Measurements from ENCODE around the gene CCND2. TPM values are rescaled to one million over a fixed set of nuclear protein-coding genes. Genes with fewer than 3 reads are reported as not detected.

The CCND2 gene
- total RNA-seq, 2 donors from 2014 or later: 378 to 404 TPM

DNA sequence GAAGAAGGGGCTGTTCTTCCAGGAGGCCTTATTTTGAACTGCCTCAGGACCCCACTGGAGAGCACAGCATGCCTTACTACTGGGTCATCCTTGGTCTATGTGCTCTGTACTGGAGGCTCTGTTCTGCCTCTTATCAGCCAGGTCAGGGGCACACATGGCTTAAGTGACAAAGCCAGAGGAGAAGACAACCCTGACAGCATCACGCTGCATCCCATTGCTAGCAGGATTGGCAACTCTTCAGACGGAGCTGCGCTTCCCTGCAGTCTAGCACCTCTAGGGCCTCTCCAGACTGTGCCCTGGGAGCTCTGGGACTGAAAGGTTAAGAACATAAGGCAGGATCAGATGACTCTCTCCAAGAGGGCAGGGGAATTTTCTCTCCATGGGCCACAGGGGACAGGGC is 30.2 kb downstream of the CCND2 start:
- Mint-ChIP-seq H3K27me3 (no peaks in the 10 kb centered on the region), H3K4me3 (no peak overlapping the region), H3K4me1 (peaks cover 9% of the 10 kb centered on the region), H3K27ac (peak overlapping the region; percentile 71), H3K36me3 (ENCODE audit: low read depth) (peaks cover 100% of the 10 kb centered on the region), H3K9me3 (no peaks in the 10 kb centered on the region)
- peak; percentile 14 for ATAC-seq (replicated peaks)

GRCh38 chr12:4307593-4308333 is 34.2 kb downstream of the CCND2 start:
- H3K27ac Mint-ChIP-seq: peak overlapping the region; percentile 46
- H3K4me1 Mint-ChIP-seq: peaks cover 4% of the 10 kb centered on the region
- peaks cover 73% of the 10 kb centered on the region for H3K36me3 Mint-ChIP-seq (ENCODE audit: low read depth)
- peak; percentile 35 for ATAC-seq (replicated peaks)
- no peak overlapping the region for H3K4me3 Mint-ChIP-seq
- no peaks in the 10 kb centered on the region for H3K27me3 Mint-ChIP-seq
- H3K9me3 Mint-ChIP-seq: no peaks in the 10 kb centered on the region

- peak overlapping the region; percentile 46 for H3K27ac Mint-ChIP-seq
- no peaks in the 10 kb centered on the region for H3K27me3 Mint-ChIP-seq
- no peak overlapping the region for H3K4me3 Mint-ChIP-seq
- no peaks in the 10 kb centered on the region for H3K9me3 Mint-ChIP-seq
- H3K4me1 Mint-ChIP-seq: peaks cover 4% of the 10 kb centered on the region
- peaks cover 66% of the 10 kb centered on the region for H3K36me3 Mint-ChIP-seq (ENCODE audit: low read depth)
- ATAC-seq (replicated peaks): no peak
These were observed 34.9 kb downstream of the CCND2 start for GRCh38 chr12:4308334-4308950.

DNA sequence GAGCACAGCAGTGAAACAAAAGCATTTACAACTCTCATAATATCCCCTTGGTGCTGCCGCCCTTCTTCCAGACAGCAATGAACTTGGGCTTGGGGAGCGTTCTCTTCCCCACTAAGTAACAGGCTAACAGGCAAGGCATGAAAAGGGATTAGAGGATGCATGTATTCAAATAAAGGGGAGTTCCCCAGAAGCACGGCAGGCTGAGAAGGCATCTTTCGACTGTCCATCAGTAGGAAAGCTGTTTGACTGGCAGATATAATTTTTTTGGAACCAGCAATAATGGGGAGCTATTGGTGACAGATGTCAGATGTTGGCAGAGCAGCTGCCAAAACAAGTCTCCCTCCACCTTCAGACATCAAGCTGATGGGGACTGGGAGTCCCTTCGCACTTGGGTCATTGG is 38.2 kb downstream of the CCND2 start:
- Mint-ChIP-seq H3K36me3 (ENCODE audit: low read depth) (peaks cover 32% of the 10 kb centered on the region), H3K9me3 (no peaks in the 10 kb centered on the region), H3K27me3 (no peaks in the 10 kb centered on the region), H3K27ac (no peak overlapping the region), H3K4me3 (no peak overlapping the region), H3K4me1 (no peaks in the 10 kb centered on the region)
- ATAC-seq (replicated peaks): no peak

GRCh38 chr12:4312251-4312650 is 38.7 kb downstream of the CCND2 start:
- H3K4me1 Mint-ChIP-seq: no peaks in the 10 kb centered on the region
- ATAC-seq (replicated peaks): no peak
- H3K36me3 Mint-ChIP-seq (ENCODE audit: low read depth): peaks cover 28% of the 10 kb centered on the region
- no peak overlapping the region for H3K27ac Mint-ChIP-seq
- no peak overlapping the region for H3K4me3 Mint-ChIP-seq
- no peaks in the 10 kb centered on the region for H3K27me3 Mint-ChIP-seq
- no peaks in the 10 kb centered on the region for H3K9me3 Mint-ChIP-seq

DNA sequence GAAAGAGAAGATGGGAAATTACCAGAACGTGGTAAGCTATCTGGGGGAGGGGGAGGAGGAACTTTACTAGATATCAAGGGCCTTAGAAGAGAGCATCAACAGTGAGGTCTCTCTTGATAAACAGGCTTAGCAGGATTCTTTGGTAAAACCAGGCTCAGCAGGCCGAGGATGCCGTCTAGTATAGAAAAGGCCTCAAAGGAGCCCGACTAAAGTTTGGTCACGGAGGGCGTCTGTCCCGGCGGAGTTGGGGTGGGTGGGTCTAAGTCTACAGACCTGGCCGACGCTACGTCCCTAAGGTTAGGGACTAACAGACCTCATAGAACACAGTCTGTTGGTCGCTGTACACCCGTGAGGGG is 46.9 kb downstream of the CCND2 start:
- Mint-ChIP-seq H3K9me3 (no peaks in the 10 kb centered on the region), H3K36me3 (ENCODE audit: low read depth) (peaks cover 11% of the 10 kb centered on the region), H3K4me3 (peak overlapping the region; percentile 83), H3K27me3 (no peaks in the 10 kb centered on the region), H3K4me1 (peaks cover 16% of the 10 kb centered on the region), H3K27ac (peak overlapping the region; percentile 88)
- ATAC-seq (replicated peaks): peak; percentile 36

DNA sequence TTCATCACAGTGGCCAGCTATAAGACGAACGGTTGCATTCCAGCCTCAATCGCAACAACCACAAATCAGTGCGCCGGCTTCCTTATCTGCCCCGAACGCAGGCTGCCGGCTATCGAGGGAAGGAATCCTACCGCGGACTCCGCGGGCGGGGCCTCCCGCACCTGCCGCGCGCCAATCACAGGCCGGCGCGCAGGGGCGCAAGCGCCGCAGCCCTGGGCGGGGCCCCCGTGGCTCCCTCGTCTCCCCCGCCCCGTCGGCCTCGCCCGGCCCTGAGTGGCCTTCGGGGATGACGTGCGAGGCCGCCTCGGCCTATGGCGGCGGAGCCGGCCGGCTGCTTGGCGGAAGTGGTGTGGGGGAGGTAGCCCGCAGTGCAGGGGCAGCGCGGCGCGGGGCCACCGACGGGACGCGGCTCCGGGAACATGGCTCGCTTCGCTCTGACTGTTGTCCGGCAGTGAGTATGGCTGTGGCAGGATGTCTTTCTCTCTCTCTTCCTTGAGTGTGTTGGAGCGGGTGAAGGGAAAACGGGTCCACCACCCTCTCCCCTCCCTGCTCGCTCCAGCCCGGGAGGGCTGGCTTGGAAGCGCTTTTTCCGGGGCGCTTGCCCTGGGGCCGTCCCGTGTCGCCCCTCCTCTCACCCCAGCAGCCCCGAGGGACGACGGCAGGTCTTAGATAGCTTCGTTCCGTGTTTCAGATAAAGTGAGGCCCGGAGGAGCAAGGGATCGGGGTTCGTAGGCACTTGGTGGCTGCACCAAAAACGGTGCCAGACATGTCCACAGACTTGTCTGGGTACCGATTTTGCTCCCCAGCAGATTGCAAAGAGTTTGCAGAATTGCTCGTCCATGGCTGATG is 47.5 kb downstream of the CCND2 start, which contains the start of gene TIGAR:
Gene TIGAR, plus strand, starts transcription at position 361 of the 849 bp plus-strand sequence. Its CDS starts 59 bp downstream, at position 420.
- Mint-ChIP-seq H3K4me3 (peak within 1 kb of the TSS; percentile 83), H3K9me3 (no peaks in the 10 kb centered on the region), H3K27me3 (no peaks in the 10 kb centered on the region), H3K36me3 (ENCODE audit: low read depth) (peaks cover 16% of the 10 kb centered on the region), H3K27ac (peak within 1 kb of the TSS; percentile 88), H3K4me1 (peaks cover 16% of the 10 kb centered on the region)
- ATAC-seq (replicated peaks): peak; percentile 100

DNA sequence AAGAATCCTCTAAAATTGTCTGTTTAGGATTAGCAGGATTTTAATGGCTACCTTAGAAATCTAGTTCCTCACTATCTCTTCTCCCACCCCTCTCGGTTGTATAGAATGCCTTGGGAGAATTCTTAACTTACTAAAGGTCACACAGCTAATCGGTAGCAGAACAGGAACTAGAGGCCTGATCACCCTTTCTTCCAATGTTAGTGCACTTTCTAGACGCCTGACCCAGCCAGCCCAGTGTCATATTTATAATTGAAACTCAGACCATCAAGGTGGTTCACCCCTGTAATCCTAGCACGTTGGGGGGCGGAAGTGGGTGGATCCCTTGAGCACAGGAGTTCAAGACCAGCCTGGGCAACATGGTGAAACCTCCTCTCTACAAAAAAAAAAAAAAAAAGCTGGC is 49.2 kb downstream of the CCND2 start:
- H3K4me3 Mint-ChIP-seq: peak overlapping the region; percentile 83
- H3K9me3 Mint-ChIP-seq: no peaks in the 10 kb centered on the region
- H3K4me1 Mint-ChIP-seq: peaks cover 16% of the 10 kb centered on the region
- peak overlapping the region; percentile 28 for H3K27ac Mint-ChIP-seq
- peaks cover 18% of the 10 kb centered on the region for H3K36me3 Mint-ChIP-seq (ENCODE audit: low read depth)
- ATAC-seq (replicated peaks): no peak
- H3K27me3 Mint-ChIP-seq: no peaks in the 10 kb centered on the region

Other genes with a start within 250 kb of the CCND2 start
- 10 to 100 TPM in 1 of 2 donors, 1 to 10 TPM in 1; 6.8 to 12.7 TPM for gene TIGAR, start 47.5 kb downstream of the CCND2 start, total RNA-seq
- not detected for gene FGF23, start 106.0 kb downstream of the CCND2 start, total RNA-seq
- gene FGF6, start 172.1 kb downstream of the CCND2 start, total RNA-seq: not detected

Measured in activated T-helper 17 cell treated with anti-CD3 and anti-CD28 coated beads, Interleukin-2, amount 50 U/mL, for 72 hours (primary cell).